Activated T-helper 9 cell treated with anti-CD3 and anti-CD28 coated beads, Interleukin-2, amount 50 U/mL, for 16 hours (primary cell): ENCODE results near the gene ANKS6.

Experiments
- DNase-seq: peaks from one replicate; pipeline ENCODE4 v3.0.0-alpha.2; 2020; ENCODE audit warnings: low read depth

The ANKS6 gene

DNA sequence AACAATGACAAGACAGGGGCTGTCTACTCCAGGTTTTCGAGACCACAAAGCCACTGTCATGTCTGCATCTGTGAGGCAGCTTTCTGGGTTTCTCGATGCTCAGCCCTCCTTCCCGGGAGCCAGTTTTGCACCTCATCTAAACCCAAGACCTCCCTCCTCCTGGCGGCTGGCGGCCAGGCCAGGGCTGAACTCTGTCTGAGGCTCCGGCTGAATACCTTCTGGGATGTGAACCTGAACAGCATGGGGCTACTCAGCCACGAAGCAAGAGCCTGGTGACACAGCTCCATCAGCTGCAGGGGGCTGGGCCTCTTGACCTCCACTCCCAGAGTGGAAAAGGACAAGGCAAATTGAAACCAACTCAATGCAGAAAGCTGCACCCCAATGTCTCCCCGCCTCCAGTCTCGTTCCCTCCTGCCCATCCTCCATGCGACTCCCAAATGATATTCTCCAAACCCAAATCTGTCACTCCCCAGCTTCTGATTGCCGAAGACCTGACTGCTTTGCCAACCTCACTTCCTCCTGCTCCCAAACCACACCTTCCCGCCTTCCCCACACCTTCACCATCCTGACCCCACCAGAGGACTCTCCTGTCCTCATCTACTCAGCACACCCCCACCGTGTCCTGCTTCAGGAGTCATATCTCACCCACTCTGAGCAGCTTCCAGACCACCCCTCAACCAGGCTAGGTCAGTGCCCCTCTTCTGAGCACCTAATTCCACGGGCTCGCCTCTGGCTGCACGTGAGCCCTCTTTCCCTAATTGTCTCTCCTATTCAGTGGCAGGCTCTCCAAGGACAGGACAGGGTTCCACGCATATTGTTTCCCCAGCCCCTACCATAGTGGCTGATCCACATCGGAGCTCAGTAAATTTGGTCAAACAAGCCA lies 4.5 kb downstream of the ANKS6 start:
- no peak for DNase-seq

DNA sequence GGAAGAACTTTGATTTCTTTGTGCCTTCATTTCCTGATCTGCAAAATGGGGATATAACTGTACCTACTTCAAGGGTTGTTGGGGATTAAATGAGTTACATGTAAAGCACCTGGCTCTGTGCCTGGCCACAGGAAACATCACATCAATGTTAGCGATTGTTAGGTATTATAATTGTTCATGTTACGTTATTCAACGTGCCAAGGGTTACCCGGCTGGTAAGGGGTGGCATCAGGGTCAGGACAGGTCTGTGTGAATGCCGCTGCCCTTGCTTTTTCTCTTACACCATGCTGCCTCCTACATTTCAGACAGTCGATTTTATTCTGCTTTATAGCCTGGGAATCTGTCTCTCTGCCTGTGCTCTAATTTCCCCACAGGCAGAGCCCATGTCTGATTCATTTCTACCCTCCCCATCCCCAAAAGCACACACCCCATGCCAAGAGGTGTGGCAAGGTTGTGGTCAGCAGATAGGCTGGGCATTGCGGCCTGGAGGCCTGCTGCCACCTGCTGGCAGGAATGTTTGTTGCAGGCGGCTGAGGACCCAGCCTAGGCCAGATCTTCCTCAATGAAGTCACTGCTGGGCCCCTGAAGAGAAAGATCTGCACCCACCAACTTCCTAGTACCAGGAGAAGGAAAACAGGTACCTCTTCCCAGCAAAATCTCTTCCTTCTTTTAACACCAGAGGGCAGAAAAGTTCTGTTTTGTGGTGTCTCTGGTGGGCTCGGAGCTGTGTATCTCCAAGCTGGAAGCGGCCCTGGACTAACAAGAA lies 5.3 kb downstream of the ANKS6 start:
- peak; percentile 31 for DNase-seq

DNA sequence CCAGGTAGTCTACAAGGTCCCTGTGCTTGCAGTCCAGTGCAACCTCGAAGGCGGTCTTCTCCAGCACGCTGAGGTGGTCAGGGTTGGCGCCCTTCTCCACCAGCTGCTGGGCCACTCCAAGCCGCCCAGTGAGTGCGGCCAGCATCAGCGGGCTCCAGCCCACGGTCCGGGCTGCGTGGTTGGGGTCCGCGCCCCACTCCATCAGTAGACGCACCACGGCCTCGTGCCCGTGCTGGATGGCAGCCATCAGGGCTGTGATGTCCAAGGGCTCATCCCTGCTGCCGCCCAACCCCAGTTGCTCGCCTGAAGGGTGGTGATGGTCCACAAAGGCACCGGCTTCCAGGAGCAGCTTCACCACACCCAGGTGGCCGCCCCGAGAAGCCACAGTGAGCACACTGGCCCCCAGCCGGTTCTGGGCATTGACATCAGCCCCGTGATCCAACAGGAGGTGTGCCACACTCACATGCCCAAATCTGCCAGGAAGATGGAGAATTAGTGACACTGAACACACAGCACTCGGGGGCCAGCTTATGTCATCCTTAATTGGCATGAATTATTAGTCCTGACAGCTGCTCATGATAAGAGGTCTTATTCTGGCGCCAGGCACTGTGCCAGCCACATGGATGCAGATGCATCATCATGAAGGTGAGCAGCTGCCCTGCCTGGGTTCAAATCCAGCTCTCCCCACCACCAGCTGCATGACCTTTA lies 6.1 kb downstream of the ANKS6 start:
- no peak for DNase-seq

DNA sequence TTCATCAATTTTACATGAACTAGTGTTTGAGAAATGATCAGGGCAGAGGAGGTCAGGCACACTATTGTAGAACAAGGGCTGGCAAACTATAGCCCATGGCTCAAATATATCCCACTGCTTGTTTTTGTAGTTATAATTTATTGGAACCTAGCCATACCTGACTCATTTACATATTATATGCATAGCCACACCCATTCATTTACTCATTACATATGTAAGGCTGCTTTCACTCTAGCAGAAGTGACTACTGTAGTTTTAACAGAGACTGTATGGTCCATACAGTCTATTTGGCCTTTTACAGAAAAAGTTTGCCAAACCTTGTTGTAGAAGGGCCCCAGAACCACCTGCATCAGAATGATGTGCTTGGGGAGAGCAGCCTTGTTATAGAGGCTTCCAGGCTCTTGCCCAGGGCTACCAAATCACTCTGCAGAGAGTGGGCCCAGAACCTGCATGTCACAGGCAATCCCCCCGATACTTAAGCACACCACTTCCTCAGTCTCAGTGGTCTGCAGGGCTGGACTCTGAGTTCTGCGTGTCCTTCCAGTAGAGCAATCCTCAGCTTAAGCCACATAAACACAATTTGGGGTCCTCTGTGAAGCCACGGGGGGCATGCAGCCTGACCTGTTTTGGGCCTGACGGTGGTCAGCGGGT lies 6.7 kb downstream of the ANKS6 start:
- no peak for DNase-seq

DNA sequence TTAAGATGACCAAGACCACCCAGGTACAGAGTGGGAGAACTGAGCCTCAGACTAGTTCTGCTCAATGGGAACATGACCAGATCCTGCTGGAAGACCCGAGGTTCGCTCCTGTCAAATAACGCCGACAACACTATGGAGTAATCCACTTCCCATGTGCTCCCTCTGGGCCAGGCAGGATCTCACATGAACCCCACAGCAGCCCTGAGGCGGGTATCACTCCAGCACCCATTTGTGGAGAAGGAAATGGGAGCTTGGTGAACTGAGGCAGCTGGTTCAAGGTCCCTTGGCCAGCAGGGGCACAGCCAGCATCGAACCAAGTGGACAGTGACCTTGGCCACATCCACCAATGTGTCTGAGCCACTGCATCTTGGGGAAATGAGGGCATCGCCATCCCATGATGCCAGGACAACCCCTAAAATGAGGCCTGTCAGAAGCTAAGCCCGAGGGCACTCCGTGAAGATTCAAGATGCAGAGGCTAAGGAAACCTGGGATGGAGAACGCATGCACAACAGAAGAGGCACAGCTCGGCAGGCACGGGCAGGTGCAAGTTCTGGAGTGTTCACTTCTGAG lies 8.5 kb downstream of the ANKS6 start:
- no peak for DNase-seq

GRCh38 chr9:98786750-98787510 lies 9.4 kb downstream of the ANKS6 start:
- DNase-seq, result no peak

- DNase-seq, result no peak
Measured at GRCh38 chr9:98784831-98785806, 11.2 kb downstream of the ANKS6 start.

- DNase-seq, result no peak
Measured at GRCh38 chr9:98783518-98784226, 12.7 kb downstream of the ANKS6 start.

DNA sequence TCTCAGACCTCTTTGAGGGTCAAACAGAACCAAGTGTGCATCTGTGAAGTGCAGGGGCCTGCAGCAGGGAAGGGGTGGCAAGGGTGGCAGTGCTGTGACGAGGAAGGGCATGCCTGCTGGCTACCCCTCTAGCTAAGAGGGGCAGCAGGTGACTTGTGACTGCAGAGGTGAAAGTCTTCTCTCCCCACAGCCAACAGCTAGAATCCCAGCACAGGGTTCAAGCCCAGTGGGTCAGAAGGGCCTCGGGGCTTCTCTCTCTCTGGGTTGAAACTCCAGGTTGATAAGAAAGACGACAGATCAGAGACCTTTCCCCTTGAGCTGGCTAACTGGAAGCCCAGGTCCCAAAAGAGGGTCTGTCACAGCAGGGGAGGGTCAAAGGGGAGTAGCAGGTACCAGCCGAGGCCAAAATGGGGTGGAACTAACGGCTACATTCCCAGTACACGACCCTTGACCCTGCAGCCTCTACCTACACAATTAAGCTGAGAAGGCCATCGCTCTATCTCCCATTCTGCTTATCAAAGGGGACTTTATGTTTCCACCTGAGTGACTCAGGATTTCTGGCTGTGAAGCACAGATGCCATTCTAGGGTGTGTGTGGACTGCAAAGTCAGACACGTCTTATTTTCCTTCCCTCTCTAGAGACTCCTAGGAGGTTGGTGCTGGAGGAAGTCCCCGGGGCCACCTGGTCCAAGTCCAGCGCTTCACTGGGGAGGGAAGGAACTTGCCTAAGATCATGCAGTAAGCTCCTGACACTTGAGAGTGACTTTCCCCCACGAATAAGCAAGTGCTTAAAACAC lies 14.6 kb downstream of the ANKS6 start:
- DNase-seq, result no peak

GRCh38 chr9:98780059-98780749 lies 16.2 kb downstream of the ANKS6 start:
- no peak for DNase-seq

DNA sequence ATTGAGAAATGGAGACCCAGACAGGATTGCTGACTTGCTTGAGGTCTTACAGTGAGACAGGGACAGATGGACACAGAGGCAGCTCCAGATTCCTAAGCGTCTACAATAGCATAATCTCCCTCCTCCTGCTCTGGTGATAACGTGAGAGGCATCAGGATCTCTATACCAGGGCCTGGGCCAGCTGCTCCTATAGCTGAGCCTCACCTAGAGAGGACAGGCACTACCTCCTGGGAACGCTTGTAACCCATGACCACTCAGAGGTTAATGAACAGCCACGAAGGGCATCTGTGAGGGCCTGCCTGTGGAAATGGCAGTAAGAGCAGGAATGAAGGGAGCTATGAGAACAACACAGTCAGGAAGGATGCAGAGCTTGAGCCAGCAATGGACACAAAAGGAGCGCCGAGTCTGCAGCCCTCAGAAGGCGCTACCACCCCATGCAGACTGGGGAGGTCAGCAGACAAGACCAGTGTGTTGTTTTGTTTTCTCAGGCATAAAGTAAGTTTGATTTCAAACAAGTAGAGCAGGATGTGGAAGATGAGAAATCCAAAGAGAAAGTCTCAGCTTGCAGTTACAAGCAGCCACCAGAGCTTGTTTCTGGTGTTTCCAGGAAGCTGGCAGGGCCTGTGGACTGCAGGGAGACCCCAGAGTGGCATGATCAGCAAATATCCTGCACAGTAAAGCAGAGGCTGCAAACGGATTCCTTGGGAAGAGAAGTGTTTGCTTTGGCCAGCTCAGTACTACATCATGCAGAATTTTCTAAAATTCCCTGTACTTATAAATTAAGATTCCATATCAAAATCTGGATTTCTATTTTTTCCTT lies 17.4 kb downstream of the ANKS6 start:
- DNase-seq, result no peak

- no peak for DNase-seq
Measured at GRCh38 chr9:98778251-98778650, 18.1 kb downstream of the ANKS6 start.

DNA sequence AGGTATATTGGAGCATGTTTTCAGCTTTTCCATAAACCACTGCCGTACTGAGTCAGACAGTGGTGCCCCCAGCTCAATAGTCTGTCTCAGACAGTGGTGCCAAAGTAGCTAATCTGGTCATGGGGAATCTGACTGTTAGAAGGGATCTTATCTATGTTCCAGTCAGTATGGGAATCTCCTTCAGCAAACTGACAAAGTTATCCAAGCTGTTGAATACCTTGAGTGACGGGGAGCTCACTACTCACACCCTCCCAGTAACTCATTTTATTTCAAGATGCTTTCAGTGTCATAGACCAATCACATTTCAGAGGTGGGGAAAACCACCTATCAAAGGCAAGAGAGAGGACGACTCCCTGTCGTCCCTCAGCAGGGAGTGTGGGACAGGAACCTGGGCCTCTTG lies 18.7 kb downstream of the ANKS6 start:
- DNase-seq, result no peak

DNA sequence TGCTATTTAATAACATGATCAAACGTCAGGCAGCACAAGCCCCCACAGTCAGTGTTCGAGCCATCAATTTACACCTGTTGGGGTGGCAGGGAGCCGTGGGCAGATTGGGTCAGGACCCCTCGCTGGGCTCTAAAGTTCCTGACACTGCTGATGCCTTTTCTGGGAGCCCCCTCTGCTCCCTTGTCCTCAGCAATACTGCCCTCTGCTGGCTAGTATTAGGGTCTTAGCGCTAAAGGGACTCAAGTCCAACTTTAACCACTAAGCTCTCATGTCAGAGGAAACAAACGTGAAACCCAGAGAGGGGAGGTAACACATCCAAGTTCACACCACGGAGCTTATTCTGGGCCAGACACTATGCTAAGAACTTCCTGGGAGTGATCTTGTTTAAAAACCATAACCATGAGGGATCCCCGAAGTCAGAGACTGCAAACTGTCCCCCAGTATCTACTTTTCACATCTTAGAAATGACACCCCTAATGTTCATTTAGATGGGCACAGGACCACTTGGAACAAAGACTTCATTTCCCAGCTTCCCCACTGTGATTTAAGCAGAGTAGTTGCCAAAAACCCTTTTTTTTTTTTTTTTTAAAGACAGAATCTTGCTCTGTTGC lies 20.4 kb downstream of the ANKS6 start:
- DNase-seq, result no peak

DNA sequence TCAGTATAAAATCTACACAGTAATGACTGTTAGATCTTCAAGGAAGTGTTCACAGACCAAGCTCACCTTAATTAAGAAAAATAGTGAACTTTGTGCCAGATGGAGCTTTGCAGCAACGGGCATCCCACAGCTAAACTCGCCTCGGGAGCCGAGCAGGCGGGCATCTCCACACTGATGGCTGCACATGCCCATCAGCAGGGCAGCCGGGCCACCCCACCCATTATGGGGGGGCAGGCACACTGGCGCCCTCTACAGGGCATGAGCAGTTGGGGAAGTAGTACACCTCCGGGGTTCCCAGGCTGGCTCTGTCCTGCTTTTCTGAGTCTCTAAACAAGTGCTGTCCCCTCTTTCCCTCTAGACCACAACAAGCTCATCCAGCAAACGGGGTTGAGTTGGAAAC lies 21.6 kb downstream of the ANKS6 start:
- no peak for DNase-seq

DNA sequence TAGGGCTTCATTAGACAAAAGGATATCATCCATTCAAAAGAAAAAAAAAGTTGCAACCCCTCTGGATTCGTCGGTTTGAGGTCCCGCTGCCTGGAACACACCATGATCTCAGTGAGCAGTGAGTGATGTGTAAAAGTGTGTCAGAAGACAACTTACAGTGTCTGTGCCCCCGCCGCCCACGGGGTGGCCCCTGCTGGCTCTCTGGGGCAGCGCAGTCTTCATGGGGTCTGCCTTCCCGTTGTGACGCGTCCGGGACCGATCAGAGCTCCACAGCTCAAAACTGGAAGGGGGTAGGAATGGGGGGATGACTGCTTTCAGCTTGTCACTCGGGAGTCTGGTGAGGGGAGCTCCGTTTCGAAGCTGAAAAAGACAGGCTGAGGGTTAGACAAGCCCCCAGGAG lies 22.6 kb downstream of the ANKS6 start:
- no peak for DNase-seq
